Measurements from ENCODE around the gene HEXIM2.
A peak's percentile ranks its signal among the peaks of the same experiment; 100 is the strongest.

Gene HEXIM2

DNA sequence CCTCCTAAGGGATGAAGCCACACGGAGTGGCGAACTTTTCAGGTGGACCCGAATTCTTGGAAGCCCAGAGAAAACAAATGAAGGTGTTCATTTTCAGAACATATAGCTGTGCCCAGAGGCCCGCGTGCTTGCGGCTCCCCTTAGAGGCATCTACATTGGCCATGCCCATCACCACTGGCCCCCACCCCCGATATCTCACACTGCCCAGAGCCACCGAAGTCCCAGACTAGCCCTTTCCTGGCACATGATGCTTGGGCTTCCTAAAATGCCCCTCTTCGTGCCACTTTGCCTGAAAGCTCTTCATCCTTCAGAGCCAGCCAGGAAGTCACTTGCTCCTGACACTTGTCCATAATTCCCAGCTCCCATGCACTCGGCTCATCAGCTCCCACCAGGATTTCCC is 15.5 kb upstream of the HEXIM2 start:
- no peak for DNase-seq

DNA sequence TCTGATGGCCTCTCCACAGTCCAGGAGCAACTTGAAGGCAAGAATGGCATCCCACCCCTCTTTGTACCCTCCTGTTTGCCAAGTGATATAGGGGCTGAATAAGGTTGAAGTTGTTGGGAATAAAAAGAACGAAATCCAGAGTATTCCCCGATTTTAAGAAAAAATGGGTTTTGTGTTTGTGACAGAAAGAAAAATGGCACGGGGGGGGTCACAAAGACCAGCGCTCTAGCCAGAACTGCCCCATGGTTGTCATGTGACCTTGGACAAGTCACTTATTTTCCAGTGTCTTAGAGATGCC is 15.1 kb upstream of the HEXIM2 start:
- no peak for DNase-seq

DNA sequence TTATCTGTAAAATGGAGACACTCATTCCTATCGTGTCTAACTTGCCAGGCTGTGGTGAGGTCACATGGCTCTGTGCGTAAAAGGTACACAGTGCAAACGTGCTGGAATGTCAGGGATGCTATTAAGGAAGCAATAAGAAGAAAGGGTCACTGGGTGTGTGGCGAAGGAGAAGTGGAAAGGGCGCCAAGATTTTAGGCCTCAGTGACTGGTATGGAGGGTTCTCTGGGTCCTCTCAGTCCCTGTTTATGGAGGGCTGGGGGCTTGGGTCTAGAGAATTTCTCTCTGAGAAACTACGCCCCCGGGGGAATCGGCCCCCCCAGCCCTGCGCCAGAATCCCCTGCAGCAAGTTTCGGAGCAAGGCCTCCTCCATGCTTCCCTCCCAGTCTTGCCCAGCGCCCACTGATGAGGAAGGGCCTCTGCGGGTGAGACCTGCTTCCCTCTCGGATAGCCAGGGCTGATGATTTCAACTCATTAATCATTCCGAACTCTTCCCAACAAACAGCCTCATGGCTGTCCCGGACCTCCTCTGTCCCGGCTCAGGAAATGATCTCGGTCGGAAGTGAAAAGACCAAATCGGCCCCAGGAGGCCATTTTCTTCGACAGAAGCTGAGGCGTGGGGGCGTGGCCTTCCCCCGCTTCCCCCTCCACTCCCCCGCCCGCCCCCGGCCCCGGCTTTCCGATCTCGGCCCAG is 14.6 kb upstream of the HEXIM2 start:
- DNase-seq = no peak

DNA sequence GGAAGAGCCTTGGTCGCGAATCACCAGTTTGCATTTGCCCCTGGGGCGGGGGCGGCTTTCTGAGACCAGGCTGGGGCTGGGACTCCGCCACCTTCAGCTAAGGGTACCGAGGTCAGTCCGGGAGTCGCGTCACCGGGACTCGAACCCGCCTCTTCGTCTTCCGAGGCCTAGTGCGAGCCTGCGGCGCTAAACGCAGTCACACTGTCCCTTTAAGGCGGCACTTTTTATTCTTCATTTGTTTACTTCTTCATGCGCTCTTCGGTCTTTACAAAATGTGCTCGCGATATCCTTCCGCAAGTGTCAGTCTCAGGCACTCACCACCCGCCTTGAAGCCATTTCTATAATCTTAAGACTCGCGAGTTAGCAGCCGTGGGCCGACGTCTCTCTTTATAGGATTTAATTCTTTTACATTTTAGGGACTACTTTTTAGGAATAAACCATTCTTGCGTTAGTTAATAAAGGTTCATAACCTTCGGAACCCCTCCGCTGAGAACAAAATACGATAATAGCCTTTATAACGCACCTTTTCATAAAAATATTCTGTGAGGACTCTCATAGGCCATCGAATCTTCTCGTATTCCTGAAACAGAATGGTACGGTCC is 14.0 kb upstream of the HEXIM2 start:
- DNase-seq = no peak

DNA sequence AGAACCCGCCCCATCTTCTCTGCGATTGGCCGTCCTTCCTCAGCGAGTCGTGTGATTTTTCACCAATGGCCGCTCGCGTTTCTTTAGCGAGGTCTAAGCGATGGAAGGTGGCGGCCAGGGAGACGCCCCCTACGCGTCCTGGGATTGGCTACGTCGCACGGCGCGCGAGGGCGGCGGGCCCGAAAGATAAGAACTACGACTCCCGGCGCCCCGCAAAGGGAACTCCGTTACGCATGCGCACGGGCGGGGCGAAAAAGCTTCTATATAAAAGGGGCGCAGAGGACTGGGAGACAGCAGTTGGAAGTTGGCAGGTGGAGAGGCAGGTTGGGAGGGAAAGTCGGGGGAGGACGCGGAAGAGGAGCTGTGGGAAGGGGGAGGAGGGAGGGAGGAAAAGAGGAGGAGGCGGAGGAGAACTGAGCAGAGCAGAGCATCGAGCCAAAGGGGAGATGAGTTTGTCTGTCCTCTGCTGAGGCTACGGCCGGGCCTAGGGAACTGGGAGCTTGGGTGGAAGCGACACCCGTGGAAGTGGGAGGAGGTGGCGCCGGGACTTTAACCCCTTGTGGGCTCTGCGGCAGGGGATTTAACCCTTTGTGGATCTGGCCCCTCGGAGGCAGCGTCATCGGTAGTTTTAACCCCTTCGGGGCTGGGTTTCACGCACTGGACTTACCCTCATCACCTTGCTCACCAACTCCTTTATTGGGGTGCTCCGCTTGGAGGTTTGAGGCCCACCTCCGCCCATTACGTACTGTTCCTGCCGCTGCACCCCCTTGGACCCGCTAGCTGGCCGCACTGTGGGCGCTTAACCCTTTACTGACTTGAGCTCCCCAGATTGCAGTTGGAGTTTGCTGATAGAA is 13.3 kb upstream of the HEXIM2 start, which contains the start of gene HEXIM1:
TSS of gene HEXIM1 (plus strand) at position 293 of the 854 bp plus-strand sequence. CDS start 716 bp downstream, outside the sequence.
- DNase-seq = peak; percentile 80

DNA sequence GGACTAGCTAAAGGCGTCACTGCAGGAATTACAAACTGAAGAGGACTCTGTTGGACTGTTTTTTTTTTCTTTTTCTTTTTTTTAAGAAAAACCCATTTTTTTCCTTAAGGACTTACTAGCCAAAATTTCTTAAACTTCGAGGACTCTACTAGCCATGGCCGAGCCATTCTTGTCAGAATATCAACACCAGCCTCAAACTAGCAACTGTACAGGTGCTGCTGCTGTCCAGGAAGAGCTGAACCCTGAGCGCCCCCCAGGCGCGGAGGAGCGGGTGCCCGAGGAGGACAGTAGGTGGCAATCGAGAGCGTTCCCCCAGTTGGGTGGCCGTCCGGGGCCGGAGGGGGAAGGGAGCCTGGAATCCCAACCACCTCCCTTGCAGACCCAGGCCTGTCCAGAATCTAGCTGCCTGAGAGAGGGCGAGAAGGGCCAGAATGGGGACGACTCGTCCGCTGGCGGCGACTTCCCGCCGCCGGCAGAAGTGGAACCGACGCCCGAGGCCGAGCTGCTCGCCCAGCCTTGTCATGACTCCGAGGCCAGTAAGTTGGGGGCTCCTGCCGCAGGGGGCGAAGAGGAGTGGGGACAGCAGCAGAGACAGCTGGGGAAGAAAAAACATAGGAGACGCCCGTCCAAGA is 12.5 kb upstream of the HEXIM2 start:
- peak; percentile 60 for DNase-seq

DNA sequence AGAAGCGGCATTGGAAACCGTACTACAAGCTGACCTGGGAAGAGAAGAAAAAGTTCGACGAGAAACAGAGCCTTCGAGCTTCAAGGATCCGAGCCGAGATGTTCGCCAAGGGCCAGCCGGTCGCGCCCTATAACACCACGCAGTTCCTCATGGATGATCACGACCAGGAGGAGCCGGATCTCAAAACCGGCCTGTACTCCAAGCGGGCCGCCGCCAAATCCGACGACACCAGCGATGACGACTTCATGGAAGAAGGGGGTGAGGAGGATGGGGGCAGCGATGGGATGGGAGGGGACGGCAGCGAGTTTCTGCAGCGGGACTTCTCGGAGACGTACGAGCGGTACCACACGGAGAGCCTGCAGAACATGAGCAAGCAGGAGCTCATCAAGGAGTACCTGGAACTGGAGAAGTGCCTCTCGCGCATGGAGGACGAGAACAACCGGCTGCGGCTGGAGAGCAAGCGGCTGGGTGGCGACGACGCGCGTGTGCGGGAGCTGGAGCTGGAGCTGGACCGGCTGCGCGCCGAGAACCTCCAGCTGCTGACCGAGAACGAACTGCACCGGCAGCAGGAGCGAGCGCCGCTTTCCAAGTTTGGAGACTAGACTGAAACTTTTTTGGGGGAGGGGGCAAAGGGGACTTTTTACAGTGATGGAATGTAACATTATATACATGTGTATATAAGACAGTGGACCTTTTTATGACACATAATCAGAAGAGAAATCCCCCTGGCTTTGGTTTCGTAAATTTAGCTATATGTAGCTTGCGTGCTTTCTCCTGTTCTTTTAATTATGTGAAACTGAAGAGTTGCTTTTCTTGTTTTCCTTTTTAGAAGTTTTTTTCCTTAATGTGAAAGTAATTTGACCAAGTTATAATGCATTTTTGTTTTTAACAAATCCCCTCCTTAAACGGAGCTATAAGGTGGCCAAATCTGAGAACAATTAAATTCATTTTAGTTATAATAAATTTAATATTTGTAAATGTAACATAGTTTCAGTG is 11.7 kb upstream of the HEXIM2 start:
- no peak for DNase-seq

DNA sequence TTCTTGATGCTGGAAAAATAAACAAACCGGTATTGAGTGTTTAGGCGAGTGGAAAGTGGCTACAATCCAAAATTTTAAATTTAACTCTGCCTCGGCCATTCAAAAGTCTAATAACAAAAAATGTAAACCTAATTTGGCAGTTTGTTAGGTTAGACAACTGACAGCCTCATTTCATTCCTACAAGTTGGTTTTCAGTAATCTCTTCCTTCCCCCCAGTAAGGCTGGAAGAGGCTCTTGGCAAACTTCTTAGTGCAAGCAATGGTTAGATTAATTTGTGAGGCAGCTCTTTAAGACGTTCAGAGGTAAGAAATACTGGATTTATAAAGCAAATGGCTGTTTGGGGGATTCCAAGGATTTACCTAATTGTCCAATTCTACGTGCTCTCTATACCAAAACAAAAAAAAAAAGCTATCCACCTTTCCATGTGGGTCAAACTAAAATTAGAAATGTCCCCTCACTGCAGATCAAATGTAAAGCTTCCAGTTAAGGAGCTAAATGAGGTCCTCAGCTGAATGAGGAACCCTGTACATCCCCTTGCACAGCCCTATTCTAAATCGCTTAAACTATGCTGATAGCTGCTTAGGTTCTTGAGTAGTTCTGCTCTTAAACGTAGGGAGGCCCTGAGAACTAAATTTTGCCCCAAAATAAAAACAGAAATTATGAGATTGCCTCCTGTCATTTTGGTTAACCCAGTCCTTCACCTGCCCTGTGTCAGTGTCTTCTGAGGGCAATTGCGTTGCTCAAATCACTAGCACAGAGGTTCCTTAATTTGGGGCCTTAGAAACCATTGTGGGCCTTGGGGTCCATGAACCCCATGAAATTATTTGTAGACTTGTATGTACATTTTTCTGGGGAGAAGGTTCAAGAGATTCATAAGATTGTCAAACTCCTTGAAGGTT is 10.5 kb upstream of the HEXIM2 start:
- DNase-seq = no peak

DNA sequence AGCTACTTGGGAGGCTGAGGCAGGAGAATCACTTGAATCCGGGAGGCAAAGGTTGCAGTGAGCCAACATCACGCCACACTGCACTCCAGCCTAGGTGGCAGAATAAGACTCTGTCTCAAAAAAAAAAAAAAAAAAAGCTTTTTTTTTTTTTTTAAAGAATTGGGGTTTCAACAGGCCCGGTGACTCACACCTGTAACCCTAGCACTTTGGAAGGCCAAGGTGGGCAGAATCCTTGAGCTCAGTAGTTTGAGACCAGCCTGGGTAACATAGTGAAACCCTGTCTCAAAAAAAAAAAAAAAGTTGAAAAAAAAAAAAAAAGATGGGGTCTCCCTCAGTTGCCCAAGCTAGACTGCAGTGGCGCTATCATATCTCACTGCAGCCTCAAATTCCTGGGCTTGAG is 6.6 kb upstream of the HEXIM2 start:
- no peak for DNase-seq

DNA sequence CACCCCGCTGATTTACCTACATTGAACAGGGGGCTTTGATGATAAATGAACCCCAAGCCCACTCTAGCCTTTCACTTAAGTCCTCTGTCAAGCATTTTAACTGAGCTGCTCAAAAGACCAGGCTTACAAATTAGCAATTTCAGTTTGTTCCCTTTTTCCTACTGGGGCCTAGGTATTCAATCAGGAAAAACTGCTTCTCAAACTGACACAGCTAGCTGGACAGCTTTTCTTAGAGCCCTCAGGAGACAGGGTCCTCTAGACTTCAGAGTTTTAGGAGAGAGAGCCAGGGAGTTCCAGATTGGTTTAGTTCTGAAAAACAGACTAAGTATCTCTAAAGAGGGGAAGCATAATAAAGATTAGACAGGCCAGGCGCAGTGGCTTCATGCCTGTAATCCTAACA is 6.2 kb upstream of the HEXIM2 start:
- DNase-seq = no peak

DNA sequence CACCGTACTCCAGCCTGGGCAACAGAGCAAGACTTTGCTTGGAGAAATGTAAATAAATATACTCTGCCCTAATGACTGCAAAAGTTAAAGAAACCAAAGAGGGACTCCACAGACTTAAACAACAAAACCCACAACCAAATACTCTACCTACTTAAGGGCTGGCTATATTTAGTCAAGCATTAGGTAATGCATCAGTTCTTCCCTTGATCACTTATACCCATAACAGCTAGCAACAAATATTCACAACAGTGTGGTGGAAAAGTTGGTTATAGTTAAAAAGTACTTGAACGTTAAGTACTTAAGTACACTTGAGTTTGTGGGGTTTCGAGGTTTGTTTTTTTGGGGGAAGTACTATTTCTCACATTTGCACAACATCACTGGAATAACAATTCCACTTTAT is 5.4 kb upstream of the HEXIM2 start:
- no peak for DNase-seq

DNA sequence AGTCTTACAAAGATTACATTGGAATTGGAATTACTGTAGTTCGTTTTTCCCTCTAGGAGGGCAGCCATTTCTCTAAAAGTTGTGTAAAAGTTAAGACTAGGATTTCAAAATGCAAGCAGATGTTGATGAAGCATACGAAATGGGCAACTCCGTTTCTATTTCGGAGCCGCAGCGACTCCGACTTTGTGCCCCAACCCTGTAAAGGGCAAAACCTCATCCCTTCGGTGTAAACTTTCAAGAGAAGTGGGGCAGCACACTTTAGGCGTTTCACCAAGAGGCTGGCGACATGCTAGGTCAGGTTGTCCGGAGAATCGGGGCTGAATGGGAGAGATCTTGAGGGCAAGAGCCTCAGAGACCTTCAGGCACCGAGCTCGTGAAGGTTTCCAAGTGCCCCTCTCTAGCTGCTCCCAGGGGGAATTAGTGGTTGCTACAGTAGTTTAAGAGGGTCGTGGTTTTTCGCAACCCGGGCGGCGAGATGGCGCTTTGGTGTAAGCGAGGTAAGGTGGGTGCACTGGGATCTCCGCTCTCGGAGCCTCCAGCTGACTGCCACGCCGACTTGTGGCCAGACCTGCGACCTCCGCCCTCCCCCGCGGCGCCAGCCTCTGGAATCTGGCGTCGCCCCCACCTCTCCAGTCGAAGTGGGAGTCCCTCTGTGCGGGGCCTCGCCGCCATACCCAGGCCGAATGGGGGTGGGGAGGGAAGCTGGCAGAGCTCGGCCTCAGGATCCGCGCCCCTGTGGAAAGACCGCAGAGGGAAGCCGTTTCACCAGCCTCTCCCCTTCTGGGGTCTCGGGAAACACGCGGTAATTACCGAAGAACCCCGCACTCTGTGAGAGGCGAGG is 1.0 kb upstream of the HEXIM2 start:
- DNase-seq = no peak

DNA sequence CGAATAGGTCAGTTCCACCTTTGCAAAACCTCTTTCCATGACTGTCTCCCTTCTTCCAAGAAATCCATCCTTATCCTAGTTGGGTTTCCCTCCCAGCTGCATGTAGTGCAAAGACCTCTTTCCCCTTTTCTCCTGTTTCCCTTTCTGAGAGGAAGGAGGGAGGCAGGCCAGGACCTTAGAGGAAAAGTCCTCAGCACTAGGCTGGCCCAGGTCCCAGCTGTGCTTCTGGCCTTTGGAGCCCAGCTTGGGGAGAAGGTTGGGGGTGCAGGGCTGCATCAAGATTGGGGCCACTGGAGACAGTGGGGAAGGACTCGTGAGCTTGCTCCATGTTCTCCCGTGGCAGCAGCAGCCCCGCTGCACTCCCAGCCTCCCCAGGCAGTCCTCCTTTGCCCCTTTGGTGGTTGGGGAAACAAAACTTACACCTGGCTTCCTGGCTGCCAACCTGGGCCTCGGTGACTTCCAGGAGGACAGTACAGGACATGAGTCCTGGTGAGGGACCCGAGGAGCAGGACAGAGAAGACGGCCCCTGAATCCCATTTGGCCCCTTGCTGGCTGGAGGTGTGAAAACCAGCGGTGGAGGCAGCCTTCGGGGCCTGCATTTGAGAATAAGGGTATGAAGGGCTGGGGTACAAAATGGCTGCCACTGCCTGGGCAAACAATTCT is 481 bp downstream of the HEXIM2 start:
- DNase-seq = no peak

DNA sequence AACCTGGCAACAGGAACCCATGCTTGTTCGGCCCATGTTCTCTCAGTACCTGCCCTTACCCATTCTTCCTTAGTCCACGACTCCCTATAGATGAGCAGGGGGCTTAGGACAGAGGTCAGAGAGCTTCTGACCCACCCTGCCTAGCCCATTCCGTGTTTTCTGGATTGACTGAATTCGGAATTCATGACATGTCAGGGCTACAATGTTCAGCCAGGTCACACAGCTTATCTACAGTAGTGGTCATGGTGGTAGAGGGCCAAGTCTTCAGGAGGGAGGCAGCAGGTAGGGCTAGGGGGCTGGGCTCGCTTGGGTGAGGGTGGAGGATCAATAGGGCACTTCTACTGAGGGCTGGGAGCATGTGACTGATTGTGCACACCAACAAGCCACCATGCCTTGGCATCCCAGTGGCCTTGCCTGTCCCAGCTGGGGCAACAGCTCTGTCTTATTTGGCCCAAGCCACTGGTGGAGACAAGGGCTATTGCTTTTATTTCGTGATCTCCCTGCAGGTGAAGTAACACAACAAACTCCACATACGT is 3.1 kb downstream of the HEXIM2 start:
- DNase-seq = no peak

DNA sequence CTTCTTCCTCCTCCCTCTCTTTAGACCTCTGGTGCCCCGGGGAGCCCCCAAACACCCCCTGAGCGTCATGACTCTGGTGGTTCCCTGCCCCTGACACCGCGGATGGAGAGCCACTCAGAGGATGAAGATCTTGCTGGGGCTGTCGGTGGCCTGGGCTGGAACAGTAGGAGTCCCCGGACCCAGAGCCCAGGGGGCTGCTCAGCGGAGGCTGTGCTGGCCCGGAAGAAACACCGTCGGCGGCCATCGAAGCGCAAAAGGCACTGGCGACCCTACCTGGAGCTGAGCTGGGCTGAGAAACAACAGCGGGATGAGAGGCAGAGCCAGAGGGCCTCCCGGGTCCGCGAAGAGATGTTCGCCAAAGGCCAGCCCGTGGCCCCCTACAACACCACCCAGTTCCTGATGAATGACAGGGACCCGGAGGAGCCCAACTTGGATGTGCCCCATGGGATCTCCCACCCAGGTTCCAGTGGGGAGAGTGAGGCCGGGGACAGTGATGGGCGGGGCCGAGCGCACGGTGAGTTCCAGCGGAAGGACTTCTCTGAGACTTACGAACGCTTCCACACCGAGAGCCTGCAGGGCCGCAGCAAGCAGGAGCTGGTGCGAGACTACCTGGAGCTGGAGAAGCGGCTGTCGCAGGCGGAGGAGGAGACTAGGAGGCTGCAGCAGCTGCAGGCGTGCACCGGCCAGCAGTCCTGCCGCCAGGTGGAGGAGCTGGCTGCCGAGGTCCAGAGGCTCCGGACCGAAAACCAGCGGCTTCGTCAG is 7.5 kb downstream of the HEXIM2 start:
- DNase-seq = no peak

DNA sequence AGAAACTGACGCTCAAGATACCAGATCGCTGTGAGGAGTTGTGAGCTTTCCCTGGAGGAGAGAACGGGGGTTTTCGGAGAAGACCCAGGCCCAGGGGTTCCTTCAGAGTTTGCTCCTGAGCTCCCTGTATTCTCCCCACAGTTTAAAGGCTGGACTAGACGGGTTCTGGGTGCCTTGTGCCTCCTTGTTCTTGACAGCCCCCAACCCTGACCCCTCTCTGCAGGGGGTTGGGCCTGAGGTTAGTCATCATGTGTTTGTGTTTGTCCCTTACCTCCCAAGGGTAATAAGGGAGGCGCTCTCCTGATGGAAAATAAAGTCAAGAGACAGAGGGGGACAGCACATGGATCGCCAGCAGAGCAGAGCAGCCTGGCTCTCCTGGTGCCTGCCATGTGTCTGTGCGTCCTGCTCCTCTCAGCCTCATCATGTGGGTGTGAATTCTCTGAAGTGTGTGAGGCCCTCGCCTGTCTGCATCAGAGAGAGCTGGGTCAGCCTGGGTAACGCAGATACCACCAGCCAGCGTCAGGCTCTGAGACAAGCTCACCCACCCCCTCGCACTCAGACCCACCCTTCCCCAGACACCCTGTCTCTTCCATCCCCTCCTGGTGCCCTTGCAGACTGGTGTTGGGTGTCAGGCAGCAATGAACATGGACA is 8.7 kb downstream of the HEXIM2 start:
- DNase-seq = no peak

DNA sequence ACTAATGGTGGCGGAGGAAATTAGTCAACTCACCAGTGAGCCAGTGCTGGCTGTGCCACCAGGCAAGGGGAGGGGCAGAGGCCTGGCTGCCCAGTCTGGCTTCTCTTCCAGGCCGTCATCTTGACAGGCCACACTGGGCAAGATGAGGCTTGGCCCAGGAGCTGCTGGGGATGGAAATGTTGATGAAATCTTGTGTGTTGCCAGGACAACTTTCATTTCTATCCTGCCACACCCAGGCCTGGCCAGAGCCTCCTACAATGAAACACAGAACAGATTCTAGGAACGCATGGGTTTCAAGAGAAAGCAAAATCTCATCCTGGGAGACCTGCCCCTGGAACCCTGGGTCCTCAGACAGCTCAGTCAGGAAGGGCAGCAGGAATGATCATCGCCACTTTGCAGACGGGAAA is 9.3 kb downstream of the HEXIM2 start:
- DNase-seq = no peak

All from 8988T (cell line).